Anterior cingulate cortex (tissue), 58 donors: ENCODE results near the gene CDK19.

ENCODE experiments used
- DNase-seq, 58 donors: peaks; one replicate each; lab custom pipeline; 2025; lab: John Stamatoyannopoulos, UW

The CDK19 gene

GRCh38 chr6:110708295-110708950, 106.8 kb downstream of the CDK19 start:
- DNase-seq = no peak

- DNase-seq = no peak
Observed at GRCh38 chr6:110705543-110705942, 109.7 kb downstream of the CDK19 start.

GRCh38 chr6:110703906-110704594, 111.2 kb downstream of the CDK19 start:
- DNase-seq = no peak

- DNase-seq = no peak
Observed at GRCh38 chr6:110703010-110703905, 112.0 kb downstream of the CDK19 start.

GRCh38 chr6:110699780-110700179, 115.5 kb downstream of the CDK19 start:
- DNase-seq = no peak

GRCh38 chr6:110693994-110694393, 121.3 kb downstream of the CDK19 start:
- no peak for DNase-seq

GRCh38 chr6:110693296-110693695, 122.0 kb downstream of the CDK19 start:
- DNase-seq = no peak

GRCh38 chr6:110690916-110691315, 124.4 kb downstream of the CDK19 start:
- DNase-seq = no peak

GRCh38 chr6:110690106-110690654, 125.1 kb downstream of the CDK19 start:
- DNase-seq = no peak

- DNase-seq = no peak
Observed at GRCh38 chr6:110689275-110689935, 125.9 kb downstream of the CDK19 start.

- peak in 1 of 58 donors; percentile 8 for DNase-seq
Observed at GRCh38 chr6:110688661-110689268, 126.5 kb downstream of the CDK19 start.

GRCh38 chr6:110687326-110687725, 127.9 kb downstream of the CDK19 start:
- DNase-seq = no peak

GRCh38 chr6:110683241-110683640, 132.0 kb downstream of the CDK19 start:
- no peak for DNase-seq

GRCh38 chr6:110682460-110682853, 132.8 kb downstream of the CDK19 start:
- DNase-seq = peak in 30 of 58 donors; percentile 4 to 87 (median 42)

GRCh38 chr6:110681543-110682459, 133.5 kb downstream of the CDK19 start:
- no peak for DNase-seq

- no peak for DNase-seq
Observed at GRCh38 chr6:110676396-110676795, 138.9 kb downstream of the CDK19 start.

GRCh38 chr6:110674096-110674495, 141.2 kb downstream of the CDK19 start:
- DNase-seq = no peak

- no peak for DNase-seq
Observed at GRCh38 chr6:110672122-110672521, 143.1 kb downstream of the CDK19 start.

- DNase-seq = no peak
Observed at GRCh38 chr6:110671447-110671846, 143.8 kb downstream of the CDK19 start.
